Adrenal gland (tissue), 5 donors: Measurements from ENCODE around the gene DIAPH3.

Experiments
- CTCF ChIP-seq, 6 experiments: fragments of 450-650 bp in 4 of 6; fragments of 200-600 bp in 2 of 6; sonication (generic) in 1 of 6; IDR thresholded peaks; 1 replicate in 5 of 6; 2 replicates in 1 of 6; pipeline versions ENCODE4 v1.5.1 to v1.8.0; 2016 to 2021; ENCODE audit warnings: antibody characterized with exemption in 6 of 6, mild to moderate bottlenecking in 2 of 6, moderate library complexity in 1 of 6
- POLR2A ChIP-seq, 2 donors: fragments of 450-650 bp; IDR thresholded peaks; one replicate each; pipeline ENCODE4 v1.6.1; 2017; ENCODE audit warnings: antibody characterized with exemption in 2 of 2, mild to moderate bottlenecking in 2 of 2, moderate library complexity in 1 of 2
- donor health status: DM: no; HTN: no; CAD: no.

- TF ChIP-seq POLR2A (IDR thresholded peaks at IDR 0.05) (no peak), CTCF (IDR thresholded peaks at IDR 0.05) (no peak)
Measured at GRCh38 chr13:60112771-60113170, 51.0 kb downstream of the DIAPH3 start.
